HG02642 (cell line): Measurements from ENCODE around the gene GPATCH3.
"Not testable (repeated sequence)": the region's sequence is repeated elsewhere in the genome, so short reads cannot be mapped to it uniquely, and the experiment has no call there.

Experiments
- ATAC-seq: cut with Tn5 transposase; IDR thresholded peaks from one replicate; pipeline ENCODE4 v1.9.1; 2021; ENCODE audit warnings: mild to moderate bottlenecking; ENCODE audit not compliant: unreplicated experiment, poor library complexity

GPATCH3 gene

DNA sequence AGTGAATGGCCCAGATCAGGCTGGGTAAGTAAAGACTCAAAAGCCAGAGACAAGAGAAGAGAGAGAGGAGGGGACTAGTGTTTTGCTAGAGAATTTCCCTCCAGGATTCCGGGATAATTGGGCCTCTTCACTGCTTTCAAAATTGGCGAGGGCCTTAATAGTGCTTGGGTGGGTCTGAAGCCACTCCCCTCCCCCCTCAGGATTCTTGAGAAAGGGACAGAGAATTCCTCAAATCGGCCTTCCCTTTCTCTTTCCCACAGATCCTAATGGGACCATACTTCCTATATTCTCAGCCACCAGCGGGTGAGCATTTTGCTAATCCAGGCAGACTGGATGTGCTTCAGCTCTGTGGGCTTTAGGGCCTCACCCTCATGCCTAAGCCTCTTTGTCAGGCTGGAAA, 25.4 kb downstream of the GPATCH3 start:
- no peak for ATAC-seq

DNA sequence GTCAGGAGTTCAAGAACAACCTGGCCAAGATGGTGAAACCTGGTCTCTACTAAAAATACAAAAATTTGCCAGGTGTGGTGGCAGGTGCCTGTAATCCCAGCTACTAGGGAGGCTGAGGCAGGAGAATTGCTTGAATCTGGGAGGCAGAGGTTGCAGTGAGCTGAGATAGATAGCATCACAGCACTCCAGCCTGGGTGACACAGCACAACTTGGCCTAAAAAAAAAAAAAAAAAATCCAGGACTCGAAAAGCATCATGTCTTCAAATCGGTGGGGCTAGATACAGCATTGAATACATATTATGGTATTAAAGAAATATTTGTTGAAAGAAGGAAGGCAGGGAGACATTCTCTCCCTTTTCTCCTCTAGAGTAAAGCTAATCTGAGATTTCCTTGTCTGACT, 27.2 kb downstream of the GPATCH3 start:
- not testable (repeated sequence) for ATAC-seq

DNA sequence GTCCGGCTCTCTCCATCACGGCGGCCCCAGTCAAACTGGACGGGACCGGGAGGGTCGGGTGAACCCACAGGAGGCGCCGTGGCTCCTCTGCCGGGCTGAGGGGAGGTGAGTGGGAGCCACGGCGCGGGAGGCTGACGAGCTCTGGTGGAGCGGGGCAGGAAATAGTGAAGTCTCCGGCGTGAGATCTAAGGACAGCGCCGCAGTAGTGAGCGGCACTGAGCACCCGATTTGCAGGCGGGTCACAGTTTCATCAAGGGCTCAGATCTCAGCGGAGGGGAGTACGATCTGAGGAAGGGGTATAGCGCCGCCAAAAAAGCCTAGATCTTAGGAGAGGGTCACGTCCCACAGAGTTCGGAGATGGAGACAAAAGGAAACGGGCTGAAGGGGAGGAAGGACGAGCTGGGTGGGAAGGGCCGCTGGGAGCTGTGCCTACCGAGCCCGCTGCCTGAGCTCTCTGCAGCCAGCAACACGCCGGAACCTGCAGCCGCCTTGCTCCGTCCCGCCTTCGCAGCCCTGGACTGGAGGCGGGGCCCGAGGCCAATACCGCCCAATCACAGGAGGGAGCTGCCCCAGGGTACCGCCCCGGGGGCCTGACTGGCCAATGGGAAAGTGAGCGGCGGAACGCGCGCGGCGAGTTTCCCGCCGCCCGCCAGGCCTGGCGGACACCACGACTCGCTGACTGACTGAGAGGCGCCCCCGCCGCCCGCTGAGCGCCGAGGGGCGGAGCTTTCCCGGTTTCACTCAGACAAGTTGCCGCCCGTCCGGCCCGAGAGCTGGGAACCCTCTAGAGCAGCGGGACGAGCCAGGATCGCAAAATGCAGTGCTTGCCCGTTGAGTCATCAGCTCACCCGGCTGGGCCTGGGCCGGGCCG, 35.4 kb downstream of the GPATCH3 start:
- ATAC-seq, result peak; percentile 92

DNA sequence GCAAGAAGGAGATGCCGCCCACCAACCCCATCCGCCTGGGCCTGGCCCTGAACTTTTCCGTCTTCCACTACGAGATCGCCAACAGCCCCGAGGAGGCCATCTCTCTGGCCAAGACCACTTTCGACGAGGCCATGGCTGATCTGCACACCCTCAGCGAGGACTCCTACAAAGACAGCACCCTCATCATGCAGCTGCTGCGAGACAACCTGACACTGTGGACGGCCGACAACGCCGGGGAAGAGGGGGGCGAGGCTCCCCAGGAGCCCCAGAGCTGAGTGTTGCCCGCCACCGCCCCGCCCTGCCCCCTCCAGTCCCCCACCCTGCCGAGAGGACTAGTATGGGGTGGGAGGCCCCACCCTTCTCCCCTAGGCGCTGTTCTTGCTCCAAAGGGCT, 36.6 kb downstream of the GPATCH3 start:
- ATAC-seq, result no peak

DNA sequence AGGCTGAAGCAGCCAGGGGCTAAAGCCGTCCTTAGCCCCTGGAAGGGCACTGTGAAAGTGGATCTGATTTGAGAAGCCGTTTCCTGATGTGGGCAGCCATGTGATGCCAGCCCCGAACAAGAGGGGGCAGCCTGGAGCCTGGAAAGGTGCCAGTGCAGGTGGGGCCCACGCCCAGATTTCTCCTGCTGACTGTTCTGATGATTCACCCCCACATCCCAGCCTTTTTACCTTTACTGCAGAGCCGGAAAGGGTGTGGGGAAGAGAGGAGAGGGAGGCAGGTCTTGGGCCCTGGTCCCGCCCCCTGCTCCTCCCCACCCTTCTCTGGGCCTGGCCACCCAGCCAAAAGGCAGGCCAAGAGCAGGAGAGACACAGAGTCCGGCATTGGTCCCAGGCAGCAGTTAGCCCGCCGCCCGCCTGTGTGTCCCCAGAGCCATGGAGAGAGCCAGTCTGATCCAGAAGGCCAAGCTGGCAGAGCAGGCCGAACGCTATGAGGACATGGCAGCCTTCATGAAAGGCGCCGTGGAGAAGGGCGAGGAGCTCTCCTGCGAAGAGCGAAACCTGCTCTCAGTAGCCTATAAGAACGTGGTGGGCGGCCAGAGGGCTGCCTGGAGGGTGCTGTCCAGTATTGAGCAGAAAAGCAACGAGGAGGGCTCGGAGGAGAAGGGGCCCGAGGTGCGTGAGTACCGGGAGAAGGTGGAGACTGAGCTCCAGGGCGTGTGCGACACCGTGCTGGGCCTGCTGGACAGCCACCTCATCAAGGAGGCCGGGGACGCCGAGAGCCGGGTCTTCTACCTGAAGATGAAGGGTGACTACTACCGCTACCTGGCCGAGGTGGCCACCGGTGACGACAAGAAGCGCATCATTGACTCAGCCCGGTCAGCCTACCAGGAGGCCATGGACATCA, 37.2 kb downstream of the GPATCH3 start, which contains the start of gene SFN:
TSS of gene SFN (plus strand) at position 369 of the 904 bp plus-strand sequence. CDS start at position 433, 64 bp downstream.
- ATAC-seq, result no peak

DNA sequence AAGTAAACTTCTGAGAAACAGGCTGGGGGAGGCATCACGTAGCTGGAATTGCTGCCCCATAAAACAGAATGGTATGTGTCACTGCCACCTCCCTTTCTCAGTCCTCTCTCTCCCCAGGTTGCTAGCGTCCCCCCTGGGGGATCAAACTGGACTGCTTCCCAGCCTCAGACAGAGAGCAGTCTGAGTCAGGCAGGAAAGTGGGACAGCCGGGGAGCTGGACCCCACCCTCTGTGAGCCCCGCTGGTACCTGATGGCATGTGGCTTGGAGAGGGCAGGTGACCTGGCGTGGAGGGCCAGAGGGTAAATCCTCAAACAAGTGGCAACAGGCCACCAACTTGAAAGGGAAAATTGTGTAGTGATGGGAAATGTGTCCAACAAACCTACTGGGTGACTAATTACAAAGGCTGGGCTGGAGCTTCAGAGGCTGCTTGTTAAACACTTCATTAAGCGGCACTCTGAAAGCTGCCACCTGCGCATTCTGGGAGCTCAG, 38.3 kb downstream of the GPATCH3 start:
- no peak for ATAC-seq

DNA sequence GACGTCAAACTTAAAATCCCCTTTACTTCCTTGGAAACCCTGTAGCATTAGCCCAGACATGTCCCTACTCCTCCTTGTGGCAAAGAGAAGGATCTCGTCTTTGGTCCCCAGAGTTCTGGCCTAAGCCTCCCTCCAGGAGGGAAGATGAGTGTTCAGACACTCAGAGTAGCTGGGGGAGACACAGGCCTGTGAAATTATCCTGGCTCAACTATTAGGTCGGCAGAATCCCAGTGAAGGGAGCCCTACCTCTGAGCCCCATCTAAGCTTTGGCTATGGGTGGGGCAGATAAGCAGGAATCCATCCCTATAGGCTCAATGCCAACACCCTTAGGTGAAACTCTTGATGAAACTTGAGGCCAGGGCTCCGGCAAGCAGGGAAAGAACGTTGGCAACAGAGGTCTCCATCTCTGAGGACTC, 39.0 kb downstream of the GPATCH3 start:
- ATAC-seq, result no peak

DNA sequence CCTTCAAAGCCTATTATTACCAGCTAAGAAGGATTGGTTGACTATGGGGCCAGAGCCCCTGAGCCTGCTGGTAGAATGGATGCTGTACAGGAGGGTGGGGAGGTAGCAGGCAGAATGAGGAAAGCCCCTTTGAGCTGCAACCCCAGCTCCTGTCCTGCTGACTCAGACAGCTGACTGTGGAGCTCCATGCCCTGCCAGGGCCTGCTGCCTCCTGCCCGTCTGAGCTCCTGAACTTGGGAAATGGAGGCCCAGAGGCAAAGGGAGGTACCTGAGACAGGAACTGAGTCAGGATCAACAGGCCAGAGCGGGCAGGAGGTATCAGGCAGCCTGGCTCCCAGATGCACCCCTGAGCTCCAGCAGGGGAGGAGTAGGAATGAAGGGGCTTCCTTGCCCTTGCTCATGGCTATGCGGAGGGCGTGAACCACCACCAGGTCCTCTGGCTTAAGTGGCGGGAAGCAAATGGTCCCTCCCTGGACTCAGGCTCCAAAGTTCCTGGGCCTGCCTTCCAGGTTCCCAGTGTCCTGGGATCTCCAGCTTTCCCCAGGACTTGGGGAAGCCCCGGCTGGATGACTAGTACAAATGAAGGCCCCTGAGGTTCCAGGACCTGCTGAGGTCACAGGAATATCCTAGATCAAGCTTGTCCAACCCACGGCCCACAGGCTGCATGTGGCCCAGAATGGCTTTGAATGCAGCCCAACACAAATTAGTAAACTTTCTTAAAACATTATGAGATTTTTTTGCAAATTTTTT, 41.2 kb downstream of the GPATCH3 start:
- no peak for ATAC-seq

DNA sequence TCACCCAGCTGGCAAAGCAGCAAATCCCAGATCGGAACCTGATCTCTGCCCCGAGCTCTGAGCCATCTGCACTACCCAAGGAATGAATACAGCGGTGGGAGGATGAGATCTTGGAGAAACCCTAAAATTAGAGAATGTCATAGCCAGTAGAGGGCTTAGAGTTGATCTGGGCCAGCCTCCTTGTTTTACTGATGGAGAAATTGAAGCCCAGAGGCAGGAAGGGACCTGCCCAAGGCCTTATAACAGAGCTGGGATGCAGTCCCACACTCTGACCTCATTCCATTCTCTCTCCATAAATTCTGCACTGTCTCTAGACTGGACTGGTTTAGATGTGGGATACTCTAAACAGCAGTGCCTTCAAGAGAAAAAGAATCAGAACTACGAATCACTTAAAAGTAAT, 42.1 kb downstream of the GPATCH3 start:
- ATAC-seq, result no peak

DNA sequence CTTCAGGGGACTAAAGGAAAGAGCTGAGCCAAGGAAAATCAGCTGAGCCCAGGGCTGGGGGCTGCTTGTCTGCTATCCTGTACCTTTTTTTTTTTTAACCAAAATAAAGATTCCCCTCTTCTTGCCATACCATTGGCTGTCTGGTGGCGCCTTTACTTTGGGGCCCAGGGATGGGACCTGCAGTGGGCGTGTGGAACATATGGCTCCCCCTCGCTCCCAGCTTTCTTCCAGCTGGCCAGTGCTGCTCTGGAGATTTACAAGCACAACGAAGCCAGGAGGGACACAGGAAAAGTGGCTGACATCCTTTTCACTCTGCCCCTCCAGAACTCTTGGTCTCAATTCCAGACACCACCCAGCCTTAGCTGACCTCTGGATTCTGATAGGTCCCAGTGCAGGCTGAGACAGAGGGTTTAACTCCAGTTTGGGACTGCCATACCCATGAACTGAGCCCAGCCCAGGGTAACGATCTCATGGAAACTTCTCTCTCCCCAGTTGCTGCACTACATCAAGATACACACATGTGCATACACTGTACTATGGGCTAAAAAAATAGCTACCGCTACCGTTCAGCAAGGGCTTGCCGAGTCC, 42.7 kb downstream of the GPATCH3 start:
- no peak for ATAC-seq

DNA sequence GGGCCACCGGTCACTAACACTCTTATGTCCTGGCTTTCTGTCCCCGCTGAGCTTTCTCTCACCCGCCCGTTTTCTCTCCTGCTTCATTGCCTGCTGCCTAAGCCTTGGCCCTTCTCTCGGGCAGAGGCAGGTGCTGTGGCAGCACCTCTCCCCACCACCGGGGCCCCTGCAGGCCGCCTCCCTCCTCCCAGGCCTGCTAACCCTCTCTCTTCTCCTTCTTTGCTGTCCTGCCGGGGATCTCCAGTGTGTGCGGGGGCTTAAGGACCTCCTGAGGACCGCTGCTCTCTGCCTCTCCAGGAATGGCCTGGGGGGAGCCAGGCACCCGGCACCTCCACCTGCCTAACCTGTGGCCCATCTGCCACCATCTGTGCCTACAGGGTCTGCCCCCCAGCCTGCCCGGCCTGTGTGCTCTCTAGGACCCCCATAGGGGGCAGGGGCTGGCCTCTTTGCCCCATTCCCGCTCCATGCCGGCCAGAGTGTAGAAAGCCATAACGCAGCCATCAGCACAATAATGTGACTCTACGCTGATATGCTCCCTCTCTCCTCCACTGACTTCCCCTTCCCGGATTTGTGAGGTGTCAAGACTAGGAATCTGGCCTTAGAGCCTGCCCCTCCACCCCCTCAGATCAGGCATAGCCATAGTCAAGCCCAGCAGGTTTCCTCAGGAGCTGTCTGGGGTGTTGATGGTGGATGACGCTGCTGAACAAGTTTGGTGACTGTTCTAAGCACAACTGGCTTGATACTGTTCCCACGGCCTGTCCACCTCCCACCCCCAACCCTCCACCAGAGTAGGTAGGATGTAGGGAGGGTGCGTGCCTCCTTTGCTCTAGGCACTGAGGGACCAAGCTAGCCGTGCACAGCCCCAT, 43.4 kb downstream of the GPATCH3 start:
- no peak for ATAC-seq

DNA sequence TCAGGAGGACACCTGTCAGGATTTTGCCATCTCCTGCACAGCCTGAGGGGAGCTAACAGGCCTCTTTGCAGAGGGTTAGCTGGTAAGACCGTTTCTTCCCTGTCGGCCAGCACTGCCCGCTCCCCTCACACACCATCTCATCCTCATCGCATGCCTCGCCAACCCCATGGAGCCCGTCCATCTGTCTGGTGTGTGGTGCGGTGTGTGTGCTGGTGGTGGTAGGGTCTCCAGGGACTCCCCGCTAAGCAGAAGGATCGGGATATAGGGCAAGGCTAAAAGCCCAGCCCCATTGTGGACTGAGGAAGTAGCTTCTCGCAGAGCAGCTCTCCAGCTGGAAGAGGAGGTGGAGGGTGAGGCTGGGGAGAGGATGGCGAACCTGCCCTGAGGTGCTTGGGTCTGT, 44.1 kb downstream of the GPATCH3 start:
- no peak for ATAC-seq

DNA sequence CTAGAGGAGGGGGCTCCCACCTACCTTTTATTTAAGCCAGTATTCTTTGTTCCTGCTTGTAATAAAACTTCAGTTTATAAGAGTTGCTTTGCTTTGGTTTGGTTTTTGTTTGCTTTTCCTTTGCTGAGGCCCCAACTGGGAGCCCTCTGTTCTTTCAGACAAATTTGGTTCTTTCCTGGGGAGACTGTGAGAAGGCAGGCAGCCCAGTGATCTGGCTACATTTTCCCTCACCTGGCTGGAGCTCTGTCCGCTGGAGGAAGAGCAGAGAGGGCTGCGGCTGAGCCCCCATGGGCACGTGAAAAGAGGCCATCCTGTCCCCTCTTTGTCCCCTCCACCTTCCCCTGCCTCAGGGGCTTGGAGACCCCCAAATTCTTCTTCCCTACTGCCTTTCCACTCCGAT, 44.6 kb downstream of the GPATCH3 start:
- ATAC-seq, result no peak

DNA sequence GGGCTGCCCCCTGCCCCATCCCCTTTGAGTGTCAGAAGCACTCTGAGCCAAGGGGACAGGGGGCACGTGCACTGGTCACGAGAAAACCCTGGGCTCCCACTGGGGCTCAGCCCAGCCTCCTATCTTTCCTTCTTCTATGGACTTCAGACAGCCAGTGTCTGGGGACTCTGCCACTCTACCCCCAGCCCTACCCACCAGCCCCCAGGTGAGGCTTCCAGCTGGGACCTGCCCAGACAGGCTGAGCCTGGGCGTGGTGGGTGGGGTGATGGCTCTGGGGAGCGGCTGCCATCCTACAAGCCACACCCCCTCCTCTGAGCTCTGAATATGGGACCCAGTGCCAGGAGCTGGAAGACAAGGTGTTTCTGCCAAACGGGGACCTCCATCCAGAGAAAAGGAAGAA, 45.4 kb downstream of the GPATCH3 start:
- ATAC-seq, result no peak

DNA sequence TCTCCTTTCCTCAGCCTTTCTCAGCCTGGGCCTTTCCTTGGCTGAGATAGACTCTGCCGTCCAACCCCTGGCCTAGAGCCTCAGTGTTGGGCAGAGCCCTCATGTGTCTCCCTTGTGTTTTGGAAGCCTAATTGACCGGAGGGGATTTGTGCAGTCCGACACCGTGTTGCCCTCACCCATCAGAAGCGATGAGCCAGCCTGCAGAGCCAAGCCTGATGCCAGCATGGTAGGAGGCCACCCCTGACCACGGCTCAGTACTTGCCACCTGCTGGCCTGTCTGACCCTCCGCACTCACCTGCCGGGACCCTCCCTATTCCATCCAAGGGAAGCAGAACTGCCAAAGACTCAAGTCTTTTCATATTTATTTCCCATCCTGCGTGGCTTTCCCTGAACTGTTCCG, 46.7 kb downstream of the GPATCH3 start:
- ATAC-seq, result no peak

DNA sequence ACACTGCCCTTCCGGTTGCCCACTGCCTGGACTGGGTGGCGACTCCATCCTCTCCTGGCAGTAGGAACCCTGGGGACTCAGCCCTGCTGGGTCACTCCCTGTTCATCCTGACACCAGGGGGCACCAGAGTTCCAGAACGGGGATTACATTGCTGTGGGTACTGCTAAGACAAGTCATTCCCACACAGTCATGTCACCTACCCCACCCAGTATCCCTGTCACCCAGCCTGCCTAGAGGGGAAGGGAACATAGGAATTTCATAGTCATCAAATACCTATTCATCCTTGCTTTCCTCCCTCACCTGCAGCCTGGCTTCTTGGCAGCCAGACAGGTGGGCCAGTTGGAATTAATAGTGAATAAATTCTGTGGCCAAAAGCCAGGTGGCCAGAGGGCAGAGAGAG, 47.1 kb downstream of the GPATCH3 start:
- ATAC-seq, result no peak

DNA sequence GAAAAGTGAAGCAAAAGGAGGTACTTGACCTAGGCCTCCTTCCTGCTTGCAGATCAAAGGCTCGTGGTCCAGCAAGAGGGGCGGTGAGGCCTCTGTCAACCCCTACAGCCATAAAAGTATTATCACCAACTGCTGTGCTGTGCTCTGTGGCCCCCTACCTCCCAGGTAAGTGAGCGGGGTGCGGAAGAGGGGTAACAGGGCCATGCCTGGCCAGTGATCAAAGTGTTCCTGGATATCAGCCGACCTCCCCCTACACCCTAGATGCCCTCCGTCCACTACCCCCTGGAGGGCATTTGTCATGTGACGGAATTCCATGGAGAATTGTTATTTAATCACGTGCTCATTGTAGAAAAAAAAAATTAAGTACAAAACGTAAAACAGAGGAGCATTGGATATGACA, 47.6 kb downstream of the GPATCH3 start:
- no peak for ATAC-seq

DNA sequence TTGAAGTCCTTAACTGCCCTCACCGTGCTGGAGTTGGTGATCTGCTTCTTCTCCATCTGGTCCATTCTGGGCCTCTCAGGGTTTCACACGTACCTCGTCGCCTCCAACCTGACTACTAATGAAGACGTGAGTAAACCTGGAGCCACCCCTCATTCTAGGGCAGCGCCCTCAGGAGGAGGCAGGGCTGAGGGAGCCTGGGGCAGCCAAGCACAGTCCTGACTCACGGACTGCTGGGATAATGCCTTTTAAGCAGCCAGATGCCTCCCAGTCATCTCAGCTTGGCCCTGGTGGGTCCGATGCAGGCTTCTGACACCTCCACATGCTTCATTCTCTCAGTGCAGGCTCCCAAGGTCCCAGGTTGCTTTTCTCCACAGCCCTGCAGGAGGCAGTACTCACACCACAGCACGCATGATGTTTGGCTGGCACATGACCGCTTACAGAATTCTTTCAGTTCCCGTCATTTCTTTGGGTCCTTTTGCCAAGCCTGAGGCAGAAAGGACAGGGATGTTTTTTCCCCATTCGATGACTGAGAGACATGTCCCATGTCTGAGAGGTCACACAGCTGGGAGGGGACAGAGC, 49.1 kb downstream of the GPATCH3 start:
- ATAC-seq, result no peak
